Liver (tissue), 3 donors: ENCODE measurements around the gene TOR1AIP1.
A peak's percentile ranks its signal among the peaks of the same experiment; 100 is the strongest.

Experiments
- CTCF ChIP-seq: fragments of 150-350 bp; IDR thresholded peaks from 2 replicates; pipeline ENCODE4 v1.5.1; 2017; ENCODE audit warnings: improper control_type of control experiment, low read depth, low read length; ENCODE audit not compliant: missing input control
- EGR1 ChIP-seq, 2 donors: IDR thresholded peaks; 2 replicates each; pipeline ENCODE4 v1.6.1; 2016 to 2018; ENCODE audit warnings: antibody characterized with exemption in 2 of 2, low read depth in 2 of 2
- FOXA1 ChIP-seq: IDR thresholded peaks from 2 replicates; pipeline ENCODE4 v1.6.1; 2016; ENCODE audit warnings: antibody characterized with exemption
- GABPA ChIP-seq, 2 donors: IDR thresholded peaks in 1 of 2; conservative IDR thresholded peaks in 1 of 2; 2 replicates each; pipeline ENCODE4 v1.6.1; 2016; ENCODE audit warnings: antibody characterized with exemption in 2 of 2, mild to moderate bottlenecking in 1 of 2, moderate library complexity in 1 of 2
- HNF4A ChIP-seq, 2 donors: conservative IDR thresholded peaks; 2 replicates each; pipeline ENCODE4 v1.6.1; 2016; ENCODE audit warnings: antibody characterized with exemption in 2 of 2, mild to moderate bottlenecking in 2 of 2
- NR2F2 ChIP-seq: IDR thresholded peaks from 2 replicates; pipeline ENCODE4 v1.6.1; 2016; ENCODE audit warnings: antibody characterized with exemption
- RAD21 ChIP-seq, 2 donors: IDR thresholded peaks; 2 replicates each; pipeline ENCODE4 v1.6.1; 2016; ENCODE audit warnings: antibody characterized with exemption in 2 of 2, mild to moderate bottlenecking in 2 of 2
- REST ChIP-seq: IDR thresholded peaks from 2 replicates; pipeline ENCODE4 v1.6.1; 2016; ENCODE audit warnings: antibody characterized with exemption, mild to moderate bottlenecking
- SP1 ChIP-seq: IDR thresholded peaks from 2 replicates; pipeline ENCODE4 v1.6.1; 2018; ENCODE audit warnings: antibody characterized with exemption, mild to moderate bottlenecking
- YY1 ChIP-seq: IDR thresholded peaks from 2 replicates; pipeline ENCODE4 v1.6.1; 2016; ENCODE audit warnings: antibody characterized with exemption, mild to moderate bottlenecking
- ZBTB33 ChIP-seq: IDR thresholded peaks from 2 replicates; pipeline ENCODE4 v1.6.1; 2016; ENCODE audit warnings: antibody characterized with exemption
- TF ChIP-seq, protein P1 (sequence below): IDR thresholded peaks from 2 replicates; pipeline ENCODE4 v1.6.1; 2016; ENCODE audit warnings: antibody characterized with exemption
- TF ChIP-seq, protein P2 (sequence below): IDR thresholded peaks from 2 replicates; pipeline ENCODE4 v1.6.1; 2016; ENCODE audit warnings: antibody characterized with exemption
- donor health status: healthy.
- donor health status: healthy.

GRCh38 chr1:179876300-179876715 lies 5.8 kb upstream of the TOR1AIP1 start:
- TF ChIP-seq CTCF (no peak), ZBTB33 (peak; percentile 32), EGR1 (IDR thresholded peaks at IDR 0.05; ENCODE audit: low read depth in 2 of 2) (no peak), RAD21 (IDR thresholded peaks at IDR 0.05) (no peak), REST (peak; percentile 74), NR2F2 (no peak), GABPA (IDR thresholded peaks at IDR 0.05 in 1 of 2, conservative IDR thresholded peaks at IDR 0.05 in 1 of 2) (no peak), YY1 (peak; percentile 76), SP1 (no peak), FOXA1 (no peak), HNF4A (conservative IDR thresholded peaks at IDR 0.05) (peak in 1 of 2 donors; percentile 26)
- TF ChIP-seq, protein P1, sequence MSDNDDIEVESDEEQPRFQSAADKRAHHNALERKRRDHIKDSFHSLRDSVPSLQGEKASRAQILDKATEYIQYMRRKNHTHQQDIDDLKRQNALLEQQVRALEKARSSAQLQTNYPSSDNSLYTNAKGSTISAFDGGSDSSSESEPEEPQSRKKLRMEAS, result peak; percentile 47
- TF ChIP-seq, protein P2, sequence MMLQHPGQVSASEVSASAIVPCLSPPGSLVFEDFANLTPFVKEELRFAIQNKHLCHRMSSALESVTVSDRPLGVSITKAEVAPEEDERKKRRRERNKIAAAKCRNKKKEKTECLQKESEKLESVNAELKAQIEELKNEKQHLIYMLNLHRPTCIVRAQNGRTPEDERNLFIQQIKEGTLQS, result peak; percentile 93
